ENCODE data around the gene ADAM12.

Gene ADAM12

DNA sequence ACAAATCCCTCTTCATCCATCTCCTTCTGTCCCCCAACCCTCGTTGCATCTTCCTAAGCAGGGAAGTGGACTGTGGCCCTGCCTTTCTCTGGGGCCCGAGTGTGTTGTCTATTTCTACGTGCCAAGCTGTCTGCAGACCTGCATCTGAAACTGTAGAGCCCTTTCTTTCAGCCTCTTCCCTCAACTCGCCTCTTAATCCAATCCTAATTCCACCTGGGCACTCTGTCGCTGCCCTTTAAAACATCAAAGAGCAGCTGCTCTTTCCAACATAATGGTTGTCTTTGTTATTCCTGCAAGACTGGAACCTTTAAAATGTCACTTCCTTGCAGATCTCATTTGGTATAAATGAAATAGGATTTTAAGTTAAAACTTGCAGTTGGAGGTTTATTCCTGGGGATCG, 21.5 kb upstream of the ADAM12 start:
- no peaks in the 10 kb centered on the region for H3K36me3 ChIP-seq (ENCODE audit: insufficient read depth, low read length)
- H3K4me3 ChIP-seq (ENCODE audit: low read length, poor library complexity, severe bottlenecking): no peak overlapping the region
- H3K4me2 ChIP-seq (ENCODE audit: low read depth, low read length, poor library complexity, severe bottlenecking): no peak overlapping the region
- 0 out of 2 replicates have a peak, but pooled peaks cover 4% of the 10 kb centered on the region for H3K9me3 ChIP-seq (ENCODE audit: insufficient read depth, low read depth, low read length)
- H4K20me1 ChIP-seq (ENCODE audit: insufficient read depth, low read length, poor library complexity, severe bottlenecking): no peaks in the 10 kb centered on the region
- H3K27me3 ChIP-seq (ENCODE audit: insufficient read depth, low read length, poor library complexity, severe bottlenecking): no peaks in the 10 kb centered on the region
- H3K9ac ChIP-seq (ENCODE audit: low read depth, low read length, poor library complexity, severe bottlenecking): no peak overlapping the region
- no peaks in the 10 kb centered on the region for H3K9me2 ChIP-seq (replicated peaks; ENCODE audit: low read depth, low read length)
- H3K4me1 ChIP-seq (ENCODE audit: insufficient read depth, low read length, poor library complexity, severe bottlenecking): no peaks in the 10 kb centered on the region
- H3F3A ChIP-seq (ENCODE audit: low read depth): no peaks in the 10 kb centered on the region
- no peak for TF ChIP-seq EZH2phosphoT487 (IDR thresholded peaks at IDR 0.05; ENCODE audit: borderline replicate concordance)
- TF ChIP-seq, protein P1, sequence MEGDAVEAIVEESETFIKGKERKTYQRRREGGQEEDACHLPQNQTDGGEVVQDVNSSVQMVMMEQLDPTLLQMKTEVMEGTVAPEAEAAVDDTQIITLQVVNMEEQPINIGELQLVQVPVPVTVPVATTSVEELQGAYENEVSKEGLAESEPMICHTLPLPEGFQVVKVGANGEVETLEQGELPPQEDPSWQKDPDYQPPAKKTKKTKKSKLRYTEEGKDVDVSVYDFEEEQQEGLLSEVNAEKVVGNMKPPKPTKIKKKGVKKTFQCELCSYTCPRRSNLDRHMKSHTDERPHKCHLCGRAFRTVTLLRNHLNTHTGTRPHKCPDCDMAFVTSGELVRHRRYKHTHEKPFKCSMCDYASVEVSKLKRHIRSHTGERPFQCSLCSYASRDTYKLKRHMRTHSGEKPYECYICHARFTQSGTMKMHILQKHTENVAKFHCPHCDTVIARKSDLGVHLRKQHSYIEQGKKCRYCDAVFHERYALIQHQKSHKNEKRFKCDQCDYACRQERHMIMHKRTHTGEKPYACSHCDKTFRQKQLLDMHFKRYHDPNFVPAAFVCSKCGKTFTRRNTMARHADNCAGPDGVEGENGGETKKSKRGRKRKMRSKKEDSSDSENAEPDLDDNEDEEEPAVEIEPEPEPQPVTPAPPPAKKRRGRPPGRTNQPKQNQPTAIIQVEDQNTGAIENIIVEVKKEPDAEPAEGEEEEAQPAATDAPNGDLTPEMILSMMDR (conservative IDR thresholded peaks at IDR 0.05; ENCODE audit: low read length): no peak
- H2AFZ ChIP-seq (ENCODE audit: low read length): no peak overlapping the region
- no peaks in the 10 kb centered on the region for H3K79me2 ChIP-seq (ENCODE audit: insufficient read depth, low read length)

DNA sequence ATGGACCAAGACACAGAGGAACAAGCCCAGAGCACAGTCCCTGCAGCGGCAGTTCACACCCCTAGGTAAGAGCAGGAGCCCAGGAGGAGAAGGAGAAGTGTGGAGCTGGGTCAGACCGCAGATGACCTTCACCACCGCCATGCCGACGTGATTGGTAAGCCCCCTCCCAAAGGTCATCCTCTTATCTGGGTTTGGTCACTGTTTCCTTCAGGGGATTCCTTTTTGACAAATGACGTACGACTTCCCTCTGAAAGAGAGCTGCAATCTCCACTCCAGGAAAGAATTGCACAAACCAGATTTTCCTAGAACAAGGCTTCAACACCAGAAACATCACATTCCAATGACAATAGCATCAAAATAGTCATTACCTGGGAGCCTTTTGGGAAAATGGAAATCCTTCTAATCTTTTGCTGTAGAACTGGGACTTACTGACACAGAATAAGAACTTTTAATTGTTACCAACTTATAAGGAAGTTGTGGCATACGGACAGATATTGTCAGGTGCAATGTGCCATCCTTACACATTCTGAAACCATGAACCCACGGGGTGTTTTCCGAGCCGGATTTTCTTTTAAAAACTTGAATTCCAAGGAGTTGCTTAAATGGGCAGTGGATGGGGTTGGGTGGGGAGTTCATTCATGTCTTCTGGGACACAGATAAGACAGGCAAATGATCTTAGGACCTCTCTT, 20.8 kb upstream of the ADAM12 start:
- H3K9ac ChIP-seq (ENCODE audit: low read depth, low read length, poor library complexity, severe bottlenecking): no peak overlapping the region
- H3K9me3 ChIP-seq (ENCODE audit: insufficient read depth, low read depth, low read length): peaks cover 6% of the 10 kb centered on the region; the same call in 1 of the 2 replicates
- no peaks in the 10 kb centered on the region for H3K27me3 ChIP-seq (ENCODE audit: insufficient read depth, low read length, poor library complexity, severe bottlenecking)
- no peak overlapping the region for H3K4me3 ChIP-seq (ENCODE audit: low read length, poor library complexity, severe bottlenecking)
- H3K4me2 ChIP-seq (ENCODE audit: low read depth, low read length, poor library complexity, severe bottlenecking): no peak overlapping the region
- no peaks in the 10 kb centered on the region for H3K79me2 ChIP-seq (ENCODE audit: insufficient read depth, low read length)
- TF ChIP-seq, protein P1 (conservative IDR thresholded peaks at IDR 0.05; ENCODE audit: low read length): no peak
- TF ChIP-seq EZH2phosphoT487 (IDR thresholded peaks at IDR 0.05; ENCODE audit: borderline replicate concordance): no peak
- no peaks in the 10 kb centered on the region for H3F3A ChIP-seq (ENCODE audit: low read depth)
- no peaks in the 10 kb centered on the region for H3K4me1 ChIP-seq (ENCODE audit: insufficient read depth, low read length, poor library complexity, severe bottlenecking)
- H2AFZ ChIP-seq (ENCODE audit: low read length): no peak overlapping the region
- no peaks in the 10 kb centered on the region for H3K9me2 ChIP-seq (replicated peaks; ENCODE audit: low read depth, low read length)
- H4K20me1 ChIP-seq (ENCODE audit: insufficient read depth, low read length, poor library complexity, severe bottlenecking): no peaks in the 10 kb centered on the region
- no peaks in the 10 kb centered on the region for H3K36me3 ChIP-seq (ENCODE audit: insufficient read depth, low read length)

- Histone ChIP-seq H3K36me3 (ENCODE audit: insufficient read depth, low read length) (no peaks in the 10 kb centered on the region), H3K9me2 (replicated peaks; ENCODE audit: low read depth, low read length) (no peaks in the 10 kb centered on the region), H3F3A (ENCODE audit: low read depth) (no peaks in the 10 kb centered on the region), H4K20me1 (ENCODE audit: insufficient read depth, low read length, poor library complexity, severe bottlenecking) (no peaks in the 10 kb centered on the region), H3K4me2 (ENCODE audit: low read depth, low read length, poor library complexity, severe bottlenecking) (no peak overlapping the region), H3K27me3 (ENCODE audit: insufficient read depth, low read length, poor library complexity, severe bottlenecking) (no peaks in the 10 kb centered on the region), H3K79me2 (ENCODE audit: insufficient read depth, low read length) (no peaks in the 10 kb centered on the region), H3K9ac (ENCODE audit: low read depth, low read length, poor library complexity, severe bottlenecking) (no peak overlapping the region), H2AFZ (ENCODE audit: low read length) (no peak overlapping the region), H3K4me3 (ENCODE audit: low read length, poor library complexity, severe bottlenecking) (no peak overlapping the region), H3K9me3 (ENCODE audit: insufficient read depth, low read depth, low read length) (peaks cover 6% of the 10 kb centered on the region; the same call in 1 of the 2 replicates), H3K4me1 (ENCODE audit: insufficient read depth, low read length, poor library complexity, severe bottlenecking) (no peaks in the 10 kb centered on the region)
- TF ChIP-seq, protein P1 (conservative IDR thresholded peaks at IDR 0.05; ENCODE audit: low read length): no peak
- no peak for TF ChIP-seq EZH2phosphoT487 (IDR thresholded peaks at IDR 0.05; ENCODE audit: borderline replicate concordance)
These were observed 19.6 kb upstream of the ADAM12 start for GRCh38 chr10:126407831-126408230.

All from Loucy (cell line).